Sigmoid colon (tissue), 4 donors: Measurements from ENCODE around the gene BRD2.

Source experiments
- EP300 ChIP-seq, 4 donors: sonication (generic); formaldehyde crosslinking; IDR thresholded peaks; one replicate each; pipeline ENCODE4 v1.6.1; 2017; ENCODE audit warnings: antibody characterized with exemption in 4 of 4
- POLR2A ChIP-seq, 2 donors: fragments of 450-650 bp; IDR thresholded peaks; one replicate each; pipeline ENCODE4 v1.6.1; 2016; ENCODE audit warnings: antibody characterized with exemption in 2 of 2, mild to moderate bottlenecking in 2 of 2, moderate library complexity in 2 of 2

DNA sequence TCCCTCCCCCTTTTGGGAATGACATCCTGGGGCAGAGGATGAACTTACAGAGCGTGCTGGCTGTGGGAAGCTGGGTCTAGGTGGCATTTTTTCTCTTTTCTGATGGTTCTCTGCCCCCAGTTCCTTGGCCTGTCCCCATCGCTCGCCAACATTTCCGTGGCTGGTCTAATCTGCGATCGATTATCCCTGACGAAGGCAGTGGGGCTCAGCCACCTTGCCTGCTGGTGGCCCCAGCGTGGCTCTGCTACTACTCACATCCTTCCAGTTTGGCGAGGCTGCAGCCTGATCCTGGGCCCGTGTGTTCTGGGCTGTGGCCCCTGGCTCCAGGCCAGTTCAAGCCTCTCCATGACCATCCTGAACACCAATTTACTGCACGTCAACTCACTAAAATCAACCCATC is 47.4 kb downstream of the BRD2 start:
- TF ChIP-seq EP300 (IDR thresholded peaks at IDR 0.05) (no peak), POLR2A (IDR thresholded peaks at IDR 0.05) (no peak)
